Measurements from ENCODE around the gene GLIS1.

Gene GLIS1

GRCh38 chr1:53589043-53589887 is 149.7 kb downstream of the GLIS1 start:
- DNase-seq: no peak

- no peak for DNase-seq
Measured at GRCh38 chr1:53588053-53588779, 150.7 kb downstream of the GLIS1 start.

- DNase-seq: no peak
Measured at GRCh38 chr1:53587252-53587988, 151.5 kb downstream of the GLIS1 start.

- DNase-seq: no peak
Measured at GRCh38 chr1:53586765-53587164, 152.2 kb downstream of the GLIS1 start.

DNA sequence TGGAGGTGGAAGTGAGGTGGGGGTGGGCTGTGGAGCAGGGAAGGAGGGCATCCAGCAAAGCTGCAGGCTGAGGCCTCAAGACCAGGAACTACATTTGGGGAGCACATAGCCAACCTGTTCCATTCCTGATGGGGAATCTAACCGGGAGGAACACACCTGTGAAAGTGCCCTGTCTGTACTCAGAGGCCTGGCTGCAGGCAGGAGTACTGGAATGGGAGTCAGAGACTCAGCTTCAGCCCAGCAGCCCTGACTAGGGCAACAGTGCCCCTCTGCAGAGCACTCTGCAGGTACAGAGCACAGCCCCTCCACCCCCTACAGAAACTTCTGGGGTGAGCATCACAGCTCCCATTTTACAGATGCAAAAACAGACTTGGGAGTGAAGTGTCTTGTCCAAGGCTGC is 153.4 kb downstream of the GLIS1 start:
- DNase-seq: no peak

- peak; percentile 8 for DNase-seq
Measured at GRCh38 chr1:53585129-53585528, 153.8 kb downstream of the GLIS1 start.

GRCh38 chr1:53584777-53585107 is 154.2 kb downstream of the GLIS1 start:
- no peak for DNase-seq

GRCh38 chr1:53583868-53584776 is 154.8 kb downstream of the GLIS1 start:
- DNase-seq: no peak

GRCh38 chr1:53583021-53583867 is 155.7 kb downstream of the GLIS1 start:
- DNase-seq: no peak

DNA sequence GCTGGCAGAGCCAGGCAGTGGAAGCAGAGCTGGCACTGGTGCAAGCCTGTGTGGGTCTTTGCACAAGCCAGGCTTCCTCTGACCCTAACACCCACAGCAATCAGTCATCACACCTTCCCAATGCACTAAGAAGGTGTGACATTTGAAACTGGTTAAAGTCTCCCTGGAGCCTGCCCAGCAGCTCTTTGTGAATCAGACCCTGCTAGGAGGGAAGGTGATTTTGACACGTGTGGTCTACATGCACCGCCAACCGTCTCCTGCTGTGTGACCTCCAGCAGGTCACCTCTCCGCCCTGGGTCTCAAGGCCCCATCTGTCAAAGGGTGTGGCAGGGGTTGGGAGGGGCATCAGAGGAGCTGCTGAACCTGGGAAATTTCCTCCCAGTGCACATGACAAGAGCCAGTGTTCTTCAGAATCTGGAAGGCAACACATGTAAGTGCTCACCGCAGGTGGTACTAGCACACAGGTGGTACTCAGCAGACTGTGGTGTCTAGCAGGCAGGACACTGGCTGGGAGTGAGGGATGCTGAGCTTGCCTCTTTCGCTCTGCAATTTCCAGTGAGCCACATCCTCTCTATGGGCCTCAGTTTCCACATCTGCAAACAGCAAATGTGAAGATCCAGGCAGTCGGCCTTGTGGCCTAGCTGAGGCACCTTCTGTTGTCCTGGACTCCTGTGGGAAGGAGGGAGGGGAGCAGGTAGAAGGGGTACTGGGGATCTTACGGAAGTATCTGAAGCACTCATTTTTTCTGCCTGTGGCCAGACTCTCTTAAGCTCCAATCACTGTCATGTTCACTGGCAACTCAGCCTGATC is 156.5 kb downstream of the GLIS1 start:
- DNase-seq: no peak

DNA sequence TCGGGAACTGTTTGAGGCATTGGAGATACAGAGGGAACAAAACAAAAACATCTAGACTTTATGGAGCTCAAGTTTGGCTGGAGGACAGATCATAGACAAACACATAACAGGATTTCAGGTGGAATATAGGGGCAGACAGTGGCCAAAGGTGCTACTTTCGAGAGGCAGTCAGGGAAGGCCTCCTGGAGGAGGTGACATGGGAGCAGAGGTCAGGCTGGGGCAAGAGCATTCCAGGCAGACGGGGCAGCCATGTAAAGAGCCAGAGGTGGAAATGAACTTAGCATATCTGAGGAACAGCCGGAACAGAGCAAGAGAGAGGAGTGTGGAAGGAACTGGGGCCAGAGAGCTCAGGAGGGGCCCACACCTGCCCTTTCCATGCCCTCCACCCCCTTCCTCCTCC is 157.5 kb downstream of the GLIS1 start:
- no peak for DNase-seq

DNA sequence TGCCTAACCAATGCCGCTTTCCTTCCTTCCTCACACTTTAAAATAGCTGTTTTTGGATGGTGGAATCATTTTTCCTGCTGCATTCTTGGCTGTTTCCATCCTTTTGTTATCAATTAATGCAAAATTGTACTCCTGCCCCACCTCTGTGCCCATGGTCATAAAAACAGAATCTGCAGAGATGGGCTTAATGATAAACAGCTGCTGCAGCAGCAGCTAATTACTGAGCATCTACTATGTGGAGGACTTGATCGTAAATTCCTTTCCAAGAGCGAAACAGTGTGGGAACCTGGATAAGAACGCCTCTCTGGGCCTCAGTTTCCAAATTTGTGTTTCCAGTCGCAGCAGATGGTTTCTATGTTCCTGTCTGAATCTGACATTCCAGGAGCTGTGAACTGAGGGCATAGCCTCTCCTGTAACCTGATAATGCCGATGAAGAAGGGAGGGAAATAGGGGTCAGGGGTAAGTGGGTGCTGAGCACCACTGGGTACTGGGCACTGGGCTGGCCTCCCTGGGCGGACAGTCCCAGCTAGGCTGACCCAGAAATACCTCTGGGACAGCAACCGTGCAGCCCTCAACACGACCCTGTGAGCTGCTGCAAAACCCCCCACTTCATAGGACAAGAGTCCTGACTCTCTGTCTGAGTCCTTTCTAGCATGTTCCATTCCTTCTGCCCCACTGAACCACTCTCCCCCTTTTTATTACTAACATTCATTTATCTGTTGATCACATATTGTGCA is 158.1 kb downstream of the GLIS1 start:
- DNase-seq: no peak

- DNase-seq: no peak
Measured at GRCh38 chr1:53580009-53580400, 159.0 kb downstream of the GLIS1 start.

DNA sequence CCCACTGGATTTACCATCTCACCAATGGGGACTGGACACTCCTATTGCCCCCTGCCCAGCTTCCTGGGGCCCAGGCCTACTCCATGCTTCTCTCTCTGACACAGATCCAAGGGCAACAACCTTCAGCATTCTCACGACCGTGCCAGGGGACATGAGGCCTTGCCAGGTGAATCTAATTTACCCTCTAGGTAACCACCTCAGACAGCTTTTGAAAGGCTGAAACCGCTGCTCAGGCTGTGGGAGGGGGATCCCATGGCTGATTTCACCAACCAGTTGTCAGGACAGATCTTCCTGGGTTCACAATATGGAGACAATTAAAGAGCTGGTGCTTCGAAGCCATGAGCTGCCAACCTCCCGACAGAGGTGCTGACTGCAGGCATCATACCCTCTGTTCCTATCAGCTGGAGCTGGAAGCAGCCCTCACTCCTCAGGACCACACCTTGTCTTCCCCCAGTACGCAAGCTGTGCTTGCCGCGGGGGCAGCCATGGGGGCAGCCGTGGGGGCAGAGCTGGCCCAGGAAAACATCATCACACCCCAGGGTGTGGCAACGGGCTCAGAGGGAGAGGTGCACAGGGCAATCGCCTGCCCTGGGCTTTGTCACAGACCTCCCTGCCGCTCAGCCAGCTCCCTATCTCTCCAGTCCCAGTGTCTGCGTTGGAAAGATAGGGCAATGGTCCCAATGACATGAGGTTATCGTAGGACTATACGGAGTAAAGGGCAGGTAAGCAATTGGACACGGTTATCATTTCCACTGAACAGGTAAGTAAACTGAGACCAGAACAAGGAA is 159.5 kb downstream of the GLIS1 start:
- no peak for DNase-seq

GRCh38 chr1:53578358-53578757 is 160.6 kb downstream of the GLIS1 start:
- no peak for DNase-seq

- no peak for DNase-seq
Measured at GRCh38 chr1:53577761-53578100, 161.2 kb downstream of the GLIS1 start.

DNA sequence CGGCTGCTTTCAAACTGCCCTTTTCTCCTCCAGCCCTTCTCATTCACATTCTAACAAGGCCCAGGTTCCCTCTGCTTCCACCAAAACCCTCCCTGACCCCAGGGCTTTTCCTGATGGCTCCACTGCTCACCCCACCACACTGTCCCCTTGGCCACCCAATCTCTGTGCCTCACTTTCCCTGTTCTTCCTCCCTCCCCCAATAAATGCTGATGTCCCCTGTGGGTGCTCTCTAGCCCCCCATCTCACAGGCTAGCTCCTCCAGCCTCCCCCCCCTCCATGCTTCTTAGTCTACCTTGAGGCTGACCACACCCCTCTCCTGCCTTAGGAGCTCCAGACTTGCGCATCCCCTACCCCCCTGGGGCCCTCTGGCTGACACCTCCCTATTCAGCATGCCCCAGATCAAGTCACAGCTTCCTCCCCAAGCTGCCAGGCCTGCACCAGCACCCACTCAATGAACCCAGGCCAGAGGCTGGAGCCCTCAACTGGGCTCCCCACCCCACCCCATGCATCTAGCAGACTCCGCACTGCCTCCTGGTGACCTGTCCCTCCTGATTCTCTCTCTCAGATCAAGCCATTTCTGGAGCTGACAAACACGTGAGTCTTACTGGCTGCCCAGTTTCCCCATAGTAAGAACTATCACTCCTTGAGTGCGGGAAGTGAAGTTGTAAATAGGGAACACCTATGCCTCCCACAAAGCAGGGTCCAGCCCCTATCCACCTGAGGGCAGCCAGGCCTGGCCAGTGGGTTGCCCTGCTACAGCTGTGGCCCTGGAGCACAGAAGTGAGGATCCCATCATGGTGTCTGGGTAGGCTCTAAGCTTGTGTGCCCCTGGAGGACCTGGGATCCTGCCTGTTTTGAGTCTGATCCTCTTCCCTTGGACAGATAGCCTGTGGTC is 161.9 kb downstream of the GLIS1 start:
- DNase-seq: no peak

DNA sequence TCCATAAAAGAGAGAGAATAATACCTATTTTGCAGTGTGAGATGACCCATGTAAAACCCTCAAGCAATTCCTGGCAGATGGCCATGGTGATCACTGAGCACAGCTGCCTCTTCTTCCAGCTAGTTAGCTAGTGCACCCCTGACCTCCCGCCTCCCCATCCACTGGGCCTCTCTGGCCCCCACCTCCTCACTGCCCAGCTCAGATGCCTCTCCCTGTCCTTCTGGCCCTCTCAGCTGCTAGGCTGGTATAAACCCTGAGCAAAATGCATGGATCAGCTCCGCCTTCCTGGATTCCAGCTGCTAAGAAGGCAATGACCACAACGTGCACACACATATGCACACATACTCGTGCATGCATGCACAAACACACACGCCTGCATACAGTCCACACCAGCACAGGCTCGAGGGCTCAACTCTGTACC is 162.6 kb downstream of the GLIS1 start:
- DNase-seq: no peak

All from NCI-H2029 (cell line).